PC-9 (cell line): ENCODE data around the gene ZNF687. TPM values are rescaled to one million over a fixed set of nuclear protein-coding genes. Genes with fewer than 3 reads are reported as not detected.

Experiments
- BruUV-seq: library from RNA; stranded (reverse); fragments of 400-500 nt; replicated peaks from 2 replicates; lab custom pipeline; 2021; lab: Mats Ljungman, UMichigan
- CTCF ChIA-PET: fragments of 300-600 bp; sonication (Branson Sonifier 250); formaldehyde crosslinking; loops from one replicate; lab custom pipeline; 2022; ENCODE audit warnings: antibody characterized with exemption; lab: Charles Lee
- POLR2A ChIA-PET: fragments of 300-600 bp; sonication (Branson Sonifier 250); formaldehyde crosslinking; loops from one replicate; lab custom pipeline; 2022; ENCODE audit warnings: antibody characterized with exemption; ENCODE audit not compliant: unreplicated experiment; lab: Charles Lee
- DNase-seq, 2 experiments: peaks; one replicate each; pipeline versions ENCODE4 v3.0.0 to v3.0.0-alpha.2; 2015 to 2022; ENCODE audit warnings: mixed read lengths in 1 of 2
- H2AFZ ChIP-seq: fragments of 200-600 bp; sonication (generic); 2 replicates; pipeline ENCODE4 v1.8.1; 2017; ENCODE audit warnings: antibody characterized with exemption
- H3F3A ChIP-seq: fragments of 200-600 bp; sonication (generic); 2 replicates; pipeline ENCODE4 v1.8.1; 2017; ENCODE audit warnings: antibody characterized with exemption, mild to moderate bottlenecking, low read depth; ENCODE audit not compliant: insufficient read depth
- H3K27ac ChIP-seq: fragments of 200-600 bp; sonication (generic); 2 replicates; pipeline ENCODE4 v1.6.1; 2016; ENCODE audit warnings: mixed run types
- H3K27me3 ChIP-seq: fragments of 200-600 bp; sonication (generic); 2 replicates; pipeline ENCODE4 v1.6.1; 2016; ENCODE audit warnings: low read depth, mixed run types; ENCODE audit not compliant: insufficient read depth
- H3K36me3 ChIP-seq: fragments of 200-600 bp; sonication (generic); 2 replicates; pipeline ENCODE4 v1.6.1; 2016; ENCODE audit warnings: low read depth, mixed run types
- H3K4me1 ChIP-seq: fragments of 200-600 bp; sonication (generic); replicated peaks from 2 replicates; pipeline ENCODE4 v1.6.1; 2016; ENCODE audit warnings: mixed run types; ENCODE audit not compliant: insufficient read depth
- H3K4me2 ChIP-seq: fragments of 200-600 bp; sonication (generic); 2 replicates; pipeline ENCODE4 v1.6.1; 2017; ENCODE audit warnings: mixed run types
- H3K4me3 ChIP-seq: fragments of 200-600 bp; sonication (generic); 2 replicates; pipeline ENCODE4 v1.6.1; 2016; ENCODE audit warnings: mixed run types
- H3K79me2 ChIP-seq: fragments of 200-600 bp; sonication (generic); 2 replicates; pipeline ENCODE4 v1.6.1; 2017; ENCODE audit warnings: low read depth, mixed run types
- H3K9me2 ChIP-seq: fragments of 200-600 bp; sonication (generic); 2 replicates; pipeline ENCODE4 v1.8.1; 2017; ENCODE audit warnings: mild to moderate bottlenecking; ENCODE audit not compliant: insufficient read depth
- H3K9me3 ChIP-seq: fragments of 200-600 bp; sonication (generic); 2 replicates; pipeline ENCODE4 v1.8.1; 2016; ENCODE audit warnings: low read depth; ENCODE audit not compliant: insufficient read depth
- H4K20me1 ChIP-seq: fragments of 200-600 bp; sonication (generic); 2 replicates; pipeline ENCODE4 v1.8.1; 2017; ENCODE audit not compliant: insufficient read depth
- EZH2 ChIP-seq: fragments of 200-600 bp; sonication (generic); IDR thresholded peaks from 2 replicates; pipeline ENCODE4 v1.8.0; 2017; ENCODE audit warnings: antibody characterized with exemption, low read depth
- intact Hi-C: fragments of 100-400 bp; cut with micrococcal nuclease; formaldehyde crosslinking; loops from one replicate; pipeline ENCODE4 v1.10.0; 2022; ENCODE audit not compliant: unreplicated experiment
- total RNA-seq: library from RNA; stranded (reverse); gene quantifications from 2 replicates; pipeline ENCODE4 v1.2.3, GENCODE V29; 2021
- TF ChIP-seq, protein P1 (sequence below): fragments of 200-600 bp; sonication (generic); conservative IDR thresholded peaks from 2 replicates; pipeline ENCODE4 v1.6.1; 2017; ENCODE audit warnings: mixed run types, antibody characterized with exemption, mild to moderate bottlenecking, moderate library complexity

Gene ZNF687
- total RNA-seq, 1 experiment from 2014 or later = 26.6 TPM

DNA sequence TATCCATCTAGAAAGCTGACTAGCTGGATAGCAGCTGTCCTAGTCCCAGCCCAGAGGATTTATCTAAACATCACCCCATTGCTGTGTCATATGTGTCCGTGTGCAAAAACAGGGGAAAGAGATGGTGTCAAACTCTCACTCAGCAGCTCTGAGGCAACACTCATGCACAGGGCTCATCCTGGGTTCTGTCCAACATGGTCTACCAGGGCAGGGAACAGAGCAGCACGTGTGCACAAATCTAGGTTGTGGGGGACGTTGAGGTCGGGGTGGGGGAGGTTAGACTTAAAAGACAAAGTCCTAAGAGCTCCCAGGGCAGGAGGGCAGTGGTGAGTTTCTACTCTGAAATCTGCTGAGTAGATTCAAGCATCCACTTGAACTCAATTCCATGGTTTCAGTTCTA, 28.9 kb downstream of the ZNF687 start:
- H3K79me2 ChIP-seq = peaks cover 15% of the 10 kb centered on the region
- no peaks in the 10 kb centered on the region for H3K9me3 ChIP-seq
- no peak for TF ChIP-seq EZH2
- TF ChIP-seq, protein P1, sequence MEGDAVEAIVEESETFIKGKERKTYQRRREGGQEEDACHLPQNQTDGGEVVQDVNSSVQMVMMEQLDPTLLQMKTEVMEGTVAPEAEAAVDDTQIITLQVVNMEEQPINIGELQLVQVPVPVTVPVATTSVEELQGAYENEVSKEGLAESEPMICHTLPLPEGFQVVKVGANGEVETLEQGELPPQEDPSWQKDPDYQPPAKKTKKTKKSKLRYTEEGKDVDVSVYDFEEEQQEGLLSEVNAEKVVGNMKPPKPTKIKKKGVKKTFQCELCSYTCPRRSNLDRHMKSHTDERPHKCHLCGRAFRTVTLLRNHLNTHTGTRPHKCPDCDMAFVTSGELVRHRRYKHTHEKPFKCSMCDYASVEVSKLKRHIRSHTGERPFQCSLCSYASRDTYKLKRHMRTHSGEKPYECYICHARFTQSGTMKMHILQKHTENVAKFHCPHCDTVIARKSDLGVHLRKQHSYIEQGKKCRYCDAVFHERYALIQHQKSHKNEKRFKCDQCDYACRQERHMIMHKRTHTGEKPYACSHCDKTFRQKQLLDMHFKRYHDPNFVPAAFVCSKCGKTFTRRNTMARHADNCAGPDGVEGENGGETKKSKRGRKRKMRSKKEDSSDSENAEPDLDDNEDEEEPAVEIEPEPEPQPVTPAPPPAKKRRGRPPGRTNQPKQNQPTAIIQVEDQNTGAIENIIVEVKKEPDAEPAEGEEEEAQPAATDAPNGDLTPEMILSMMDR = no peak
- peaks cover 17% of the 10 kb centered on the region for H3F3A ChIP-seq
- CTCF ChIA-PET = interaction anchor here (0.6 to 1.2 kb wide), 6 partner anchors 8 to 212 kb away, joined by 3 to 11 read pairs (median 4); partner anchors contain the start of gene PSMB4
- intact Hi-C loops = no loop called here
- no TSS peak for BruUV-seq
- H3K27ac ChIP-seq = no peak overlapping the region
- H3K36me3 ChIP-seq = peaks cover 9% of the 10 kb centered on the region; the same call in 1 of the 2 replicates
- peaks cover 21% of the 10 kb centered on the region for H3K4me1 ChIP-seq
- no peaks in the 10 kb centered on the region for H3K9me2 ChIP-seq
- H3K4me3 ChIP-seq = no peak overlapping the region
- no peaks in the 10 kb centered on the region for H3K27me3 ChIP-seq
- no peak for DNase-seq
- no peak overlapping the region for H3K4me2 ChIP-seq
- POLR2A ChIA-PET = interaction anchor here (0.5 to 0.7 kb wide), 4 partner anchors 235 to 990 kb away, joined by 3 to 7 read pairs (median 4); partner anchors contain the start of gene PRPF3
- H2AFZ ChIP-seq = no peak overlapping the region
- peaks cover 20% of the 10 kb centered on the region for H4K20me1 ChIP-seq

GRCh38 chr1:151311589-151312331, 29.7 kb downstream of the ZNF687 start:
- Histone ChIP-seq H3K27ac (peak overlapping the region; percentile 88), H3K4me3 (no peak overlapping the region), H2AFZ (no peak overlapping the region), H3K27me3 (no peaks in the 10 kb centered on the region), H3K4me1 (peaks cover 21% of the 10 kb centered on the region), H3K79me2 (peaks cover 15% of the 10 kb centered on the region), H3K9me3 (no peaks in the 10 kb centered on the region), H3K9me2 (no peaks in the 10 kb centered on the region), H3F3A (peaks cover 17% of the 10 kb centered on the region), H3K36me3 (peaks cover 4% of the 10 kb centered on the region; the same call in 1 of the 2 replicates), H3K4me2 (peak overlapping the region; percentile 62), H4K20me1 (peaks cover 20% of the 10 kb centered on the region)
- intact Hi-C loops = no loop called here
- CTCF ChIA-PET = interaction anchor here (0.5 to 1.2 kb wide), 4 partner anchors 29 to 212 kb away, joined by 3 to 10 read pairs (median 5); partner anchors contain the start of gene PSMB4
- peak; percentile 78 to 98 for DNase-seq
- BruUV-seq = no TSS peak
- POLR2A ChIA-PET = interaction anchor here (0.5 to 0.9 kb wide), 9 partner anchors 15 to 991 kb away, joined by 3 to 18 read pairs (median 4); partner anchors contain the start of genes PI4KB and PRPF3
- TF ChIP-seq, protein P1 = no peak
- no peak for TF ChIP-seq EZH2

- peaks cover 15% of the 10 kb centered on the region for H3K79me2 ChIP-seq
- H3K27me3 ChIP-seq = no peaks in the 10 kb centered on the region
- H2AFZ ChIP-seq = no peak overlapping the region
- ChIA-PET CTCF (interaction anchor here (0.5 kb wide), 1 partner anchor 83 kb away, joined by 6 read pairs; no protein-coding TSS in a partner anchor), POLR2A (no interaction called here)
- H4K20me1 ChIP-seq = peaks cover 20% of the 10 kb centered on the region
- H3K4me2 ChIP-seq = peak overlapping the region; percentile 62
- no TSS peak for BruUV-seq
- no peak overlapping the region for H3K4me3 ChIP-seq
- H3K27ac ChIP-seq = peak overlapping the region; percentile 88
- H3K36me3 ChIP-seq = peaks cover 6% of the 10 kb centered on the region; the same call in 1 of the 2 replicates
- peaks cover 17% of the 10 kb centered on the region for H3F3A ChIP-seq
- intact Hi-C loops = no loop called here
- H3K4me1 ChIP-seq = peaks cover 21% of the 10 kb centered on the region
- H3K9me2 ChIP-seq = no peaks in the 10 kb centered on the region
- H3K9me3 ChIP-seq = no peaks in the 10 kb centered on the region
- no peak for DNase-seq
- TF ChIP-seq, protein P1 = no peak
- no peak for TF ChIP-seq EZH2
These were observed 30.3 kb downstream of the ZNF687 start for GRCh38 chr1:151312411-151312810.
